Right lobe of liver (tissue), 4 donors: ENCODE data around the gene MYO1B.

Experiments
- CTCF ChIP-seq, 4 donors: fragments of 200-600 bp in 3 of 4; fragments of 450-650 bp in 1 of 4; IDR thresholded peaks; one replicate each; pipeline versions ENCODE4 v1.5.1 to v1.8.0; 2016 to 2022; ENCODE audit warnings: antibody characterized with exemption in 4 of 4, mild to moderate bottlenecking in 2 of 4
- POLR2A ChIP-seq: fragments of 450-650 bp; IDR thresholded peaks from one replicate; pipeline ENCODE4 v1.6.1; 2017; ENCODE audit warnings: antibody characterized with exemption, mild to moderate bottlenecking
- donor health status: DM: no; HTN: no; CAD: no.
- donor health status: DM: no; HTN: no; CAD: no.
- donor health status: DM: no; HTN: yes; CAD: no.

GRCh38 chr2:191257934-191258333, 12.7 kb downstream of the MYO1B start:
- no peak for TF ChIP-seq CTCF (IDR thresholded peaks at IDR 0.05)
- no peak for TF ChIP-seq POLR2A
